Glomerular endothelial cell (primary cell): ENCODE data around the gene PITPNM1. TPM values are rescaled to one million over a fixed set of nuclear protein-coding genes. Genes with fewer than 3 reads are reported as not detected.
"Not testable (repeated sequence)": the region's sequence is repeated elsewhere in the genome, so short reads cannot be mapped to it uniquely, and the experiment has no call there.

Experiments used
- DNase-seq: peaks from one replicate; pipeline ENCODE4 v3.0.0-alpha.2; 2011; ENCODE audit warnings: low read depth, low spot score; ENCODE audit errors: extremely low read depth
- total RNA-seq: library from RNA; depleted of rRNA; stranded (reverse); fragments of >200 nt; gene quantifications from 2 replicates; pipeline ENCODE4 v1.2.3, GENCODE V29; 2015

PITPNM1 gene
- total RNA-seq, 1 donor from 2014 or later: 18.7 TPM

- no peak for DNase-seq
Observed at GRCh38 chr11:67523556-67524479, 18.7 kb upstream of the PITPNM1 start.

DNA sequence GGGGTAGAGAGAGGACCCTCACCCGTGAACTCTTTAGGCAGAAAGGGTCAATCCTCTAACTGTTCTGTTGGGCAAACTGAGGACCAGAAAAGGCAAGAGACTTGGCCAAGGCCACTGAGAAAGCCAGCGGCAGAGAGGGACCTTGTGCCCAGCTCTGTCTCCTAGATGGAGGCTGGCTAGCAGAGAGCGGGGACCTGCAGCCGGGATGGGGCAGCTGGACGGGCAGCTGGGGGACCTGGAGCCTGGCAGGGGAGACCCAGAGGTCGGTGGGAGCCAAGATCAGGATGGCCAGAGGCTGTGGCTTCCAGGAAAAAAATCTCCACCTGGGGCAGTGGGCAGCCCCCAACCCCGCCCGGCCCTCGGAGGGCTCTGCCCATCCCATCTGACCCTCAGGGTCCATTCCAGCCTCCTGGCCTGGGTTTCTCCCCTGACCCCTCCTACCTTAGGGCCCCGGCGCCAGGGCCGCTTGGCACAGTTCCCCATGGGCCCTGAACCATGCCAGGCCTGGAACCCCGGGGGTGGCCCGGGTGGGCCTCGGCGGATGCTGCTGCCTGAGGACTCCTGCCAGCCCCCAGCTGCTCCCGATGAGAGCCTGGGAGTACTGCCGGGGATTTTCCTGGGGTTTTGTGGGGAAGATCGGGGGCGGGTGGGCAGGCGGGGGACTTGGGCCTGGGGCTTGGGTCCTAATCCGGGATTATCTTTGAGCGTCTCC is 17.8 kb upstream of the PITPNM1 start, which contains the start of gene CABP2:
Gene CABP2 (minus strand): TSS at position 603 of the 712 bp plus-strand sequence. CDS start 120 bp downstream, at position 483.
- DNase-seq: no peak

DNA sequence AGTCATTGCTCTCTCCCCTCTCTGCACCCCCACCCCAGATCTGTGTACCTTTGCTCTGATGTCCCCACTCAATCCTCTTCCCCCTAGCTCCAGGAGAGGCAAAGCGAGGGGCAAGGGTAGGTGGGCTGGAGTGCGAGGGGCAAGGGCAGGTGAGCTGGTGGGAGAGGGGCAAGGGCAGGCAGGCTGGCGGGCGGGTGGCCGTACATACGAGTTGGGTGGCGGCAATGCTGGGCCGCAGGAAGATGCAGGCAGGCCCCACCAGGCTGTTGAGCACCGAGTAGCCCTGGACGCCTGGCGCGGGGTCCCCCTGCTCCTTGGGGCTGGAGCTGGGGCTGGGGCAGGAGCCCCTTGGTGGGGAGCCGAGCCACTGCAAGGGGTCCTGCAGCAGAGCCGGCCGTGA is 17.2 kb upstream of the PITPNM1 start:
- DNase-seq: no peak

DNA sequence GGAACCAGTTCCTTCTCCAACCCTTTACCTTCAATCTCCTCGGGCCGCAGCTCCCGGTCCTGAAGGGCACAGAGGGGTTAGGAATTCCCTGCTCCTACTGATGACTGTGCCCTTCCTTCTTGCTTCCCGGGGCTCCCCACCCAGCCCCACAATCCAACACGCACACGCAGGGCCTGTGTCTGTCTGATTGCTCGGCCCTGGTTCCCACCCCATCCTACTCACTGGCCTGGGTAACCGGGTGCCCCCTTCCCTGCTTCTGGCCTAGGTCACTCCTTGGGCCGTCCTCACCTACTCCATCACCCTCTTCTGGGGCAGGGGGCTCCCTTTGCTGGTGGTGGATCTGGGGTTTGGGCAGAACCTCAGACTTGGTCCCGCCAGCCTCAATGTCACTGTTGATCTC is 16.8 kb upstream of the PITPNM1 start:
- no peak for DNase-seq

GRCh38 chr11:67520856-67521824 is 16.0 kb upstream of the PITPNM1 start:
- DNase-seq: no peak

- DNase-seq: no peak
Observed at GRCh38 chr11:67519726-67520125, 14.6 kb upstream of the PITPNM1 start.

- DNase-seq: no peak
Observed at GRCh38 chr11:67517784-67518552, 12.8 kb upstream of the PITPNM1 start.

- no peak for DNase-seq
Observed at GRCh38 chr11:67516806-67517205, 11.6 kb upstream of the PITPNM1 start.

- DNase-seq: no peak
Observed at GRCh38 chr11:67514116-67514515, 9.0 kb upstream of the PITPNM1 start.

GRCh38 chr11:67511558-67511957 is 6.4 kb upstream of the PITPNM1 start:
- DNase-seq: not testable (repeated sequence)

- DNase-seq: no peak
Observed at GRCh38 chr11:67510023-67510345, 4.8 kb upstream of the PITPNM1 start.

DNA sequence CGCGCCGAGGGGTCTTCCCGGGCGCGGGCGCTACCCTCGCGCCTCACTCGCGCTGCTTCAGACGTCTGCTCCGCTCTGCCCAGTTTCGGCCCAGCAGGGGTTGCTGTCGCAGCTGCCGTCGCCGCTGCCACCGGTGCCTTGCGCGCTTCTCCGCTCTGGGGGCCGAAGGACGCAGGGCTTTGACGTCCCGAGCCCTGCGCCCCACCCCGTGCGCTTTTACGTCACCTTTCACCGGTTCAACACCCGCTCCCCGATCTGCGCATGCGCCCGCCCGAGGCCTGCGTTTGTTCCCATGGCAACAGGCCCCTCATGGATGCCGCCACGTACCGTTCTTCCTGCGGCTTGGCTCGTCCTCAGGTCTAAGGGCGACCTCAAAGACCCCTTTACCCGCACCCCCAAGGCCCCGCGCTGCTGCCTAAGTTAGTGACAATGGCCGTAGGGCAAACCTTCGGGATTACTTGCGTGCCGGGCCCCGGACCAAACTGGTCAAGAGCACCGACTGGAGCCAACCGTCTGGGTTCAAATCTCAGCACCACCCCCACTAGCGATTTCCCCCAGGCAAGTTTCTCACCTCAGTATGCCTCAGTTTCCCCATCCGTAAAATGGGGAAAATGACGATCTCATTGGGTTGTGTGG is 3.4 kb upstream of the PITPNM1 start:
- peak; percentile 65 for DNase-seq

GRCh38 chr11:67507864-67508485 is 2.8 kb upstream of the PITPNM1 start, which contains the start of gene CDK2AP2:
CDK2AP2 (minus strand) TSS chr11:67508162; CDS start chr11:67508082, 80 bp downstream.
- peak; percentile 88 for DNase-seq

- no peak for DNase-seq
Observed at GRCh38 chr11:67507242-67507863, 2.2 kb upstream of the PITPNM1 start.

DNA sequence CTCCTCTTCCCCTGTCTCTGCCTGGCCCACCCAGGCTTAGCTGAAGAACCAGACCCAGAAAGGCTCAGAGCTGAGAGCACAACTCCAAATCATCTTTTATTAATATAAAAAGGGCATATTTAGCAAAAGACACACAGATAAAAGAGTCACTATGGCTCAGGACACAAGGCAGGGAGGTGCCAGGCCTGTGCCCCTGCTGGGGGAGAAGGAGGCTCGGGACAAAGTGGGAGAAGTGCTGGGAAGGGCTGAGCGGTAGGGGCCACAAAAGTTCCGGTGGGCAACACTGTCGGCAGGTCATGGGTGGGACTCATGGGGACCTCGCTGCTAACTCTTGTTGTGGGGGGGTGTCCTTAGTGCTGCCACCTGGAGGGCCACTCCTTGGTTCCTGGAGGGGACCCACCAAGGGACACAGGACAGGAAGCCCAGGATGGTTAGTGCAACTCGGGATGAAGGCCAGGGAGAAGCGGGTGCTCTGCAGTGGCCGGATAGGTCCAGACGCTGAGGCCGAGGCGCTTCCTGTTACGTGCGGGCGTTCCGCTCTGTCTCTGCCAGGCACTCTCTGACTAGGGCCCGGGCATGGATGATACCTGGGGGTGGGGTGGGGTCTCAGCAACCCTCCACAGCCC is 1.4 kb upstream of the PITPNM1 start:
- no peak for DNase-seq

DNA sequence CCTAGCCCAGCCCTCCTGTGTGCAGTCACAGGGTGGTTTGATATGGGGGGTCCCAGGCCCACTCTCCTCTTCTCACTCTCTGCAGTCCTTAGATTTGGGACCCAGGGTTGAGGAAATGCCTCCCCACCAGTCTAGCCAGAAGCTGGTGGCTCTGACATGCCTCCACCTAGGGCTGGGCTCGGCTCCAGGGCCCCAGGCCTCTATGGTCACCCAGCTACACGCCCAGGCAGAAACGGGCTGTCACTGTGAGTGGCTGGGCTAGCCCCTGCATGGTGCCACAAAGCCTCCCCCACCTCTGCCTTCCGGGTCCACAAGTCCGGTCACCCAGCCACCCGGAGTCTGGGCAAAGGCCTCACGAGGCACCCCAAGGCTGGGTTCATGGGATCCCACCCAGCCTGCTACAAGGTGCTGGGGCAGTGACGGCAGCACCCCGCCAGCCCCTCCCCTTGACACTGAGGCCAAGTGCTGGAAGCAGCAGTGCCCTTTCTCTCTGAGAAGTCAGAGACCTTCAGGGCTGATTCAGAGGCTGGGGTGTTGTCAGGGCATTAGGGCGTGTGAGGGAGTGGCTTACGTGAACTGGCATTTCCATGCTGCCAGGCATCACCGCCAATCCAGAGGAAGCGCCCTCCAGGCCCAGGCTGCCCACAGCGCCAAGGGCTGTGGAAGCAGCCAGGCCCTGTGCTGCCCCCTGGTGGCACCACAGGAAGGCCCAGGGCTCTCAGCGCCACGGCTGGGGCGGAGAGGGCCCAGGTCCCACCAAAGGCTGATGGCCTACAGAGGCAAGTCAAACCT is 638 bp upstream of the PITPNM1 start:
- peak; percentile 44 for DNase-seq
